ENCODE data around the gene TRIM62.

GRCh38 chr1:33097137-33097611, 84.7 kb downstream of the TRIM62 start:
- TF ChIP-seq CTCF (IDR thresholded peaks at IDR 0.05 in 8 of 11, conservative IDR thresholded peaks at IDR 0.05 in 3 of 11) (no peak), POLR2A (IDR thresholded peaks at IDR 0.05) (no peak)
